Nephron (organoid): Measurements from ENCODE around the gene SHF.

ENCODE experiments used
- H3K27ac Mint-ChIP-seq, 3 experiments: 2 replicates each; pipeline ENCODE4 v1.8.0; 2020; ENCODE audit warnings: mixed read lengths in 3 of 3, mild to moderate bottlenecking in 2 of 3, moderate library complexity in 1 of 3
- H3K27me3 Mint-ChIP-seq: 2 replicates; pipeline ENCODE4 v1.8.0; 2021; ENCODE audit warnings: low read depth, mild to moderate bottlenecking, moderate library complexity, mixed read lengths
- H3K36me3 Mint-ChIP-seq: 2 replicates; pipeline ENCODE4 v1.8.0; 2020; ENCODE audit warnings: low read depth, mixed read lengths
- H3K4me1 Mint-ChIP-seq: 2 replicates; pipeline ENCODE4 v1.8.0; 2020; ENCODE audit warnings: mixed read lengths
- H3K4me3 Mint-ChIP-seq, 3 experiments: 2 replicates each; pipeline ENCODE4 v1.8.0; 2020; ENCODE audit warnings: mild to moderate bottlenecking in 3 of 3, mixed read lengths in 3 of 3, moderate library complexity in 2 of 3
- H3K9me3 Mint-ChIP-seq: 2 replicates; pipeline ENCODE4 v1.8.0; 2020; ENCODE audit warnings: mixed read lengths
- TF ChIP-seq, protein P1 (sequence below), 3 experiments: fragments of 200-600 bp; sonication (generic); IDR thresholded peaks; one replicate each; pipeline ENCODE4 v1.5.0; 2021; ENCODE audit warnings: antibody characterized with exemption in 3 of 3; ENCODE audit not compliant: unreplicated experiment in 3 of 3

The SHF gene

GRCh38 chr15:45187578-45187893, 230 bp downstream of the SHF start:
- TF ChIP-seq, protein P1, sequence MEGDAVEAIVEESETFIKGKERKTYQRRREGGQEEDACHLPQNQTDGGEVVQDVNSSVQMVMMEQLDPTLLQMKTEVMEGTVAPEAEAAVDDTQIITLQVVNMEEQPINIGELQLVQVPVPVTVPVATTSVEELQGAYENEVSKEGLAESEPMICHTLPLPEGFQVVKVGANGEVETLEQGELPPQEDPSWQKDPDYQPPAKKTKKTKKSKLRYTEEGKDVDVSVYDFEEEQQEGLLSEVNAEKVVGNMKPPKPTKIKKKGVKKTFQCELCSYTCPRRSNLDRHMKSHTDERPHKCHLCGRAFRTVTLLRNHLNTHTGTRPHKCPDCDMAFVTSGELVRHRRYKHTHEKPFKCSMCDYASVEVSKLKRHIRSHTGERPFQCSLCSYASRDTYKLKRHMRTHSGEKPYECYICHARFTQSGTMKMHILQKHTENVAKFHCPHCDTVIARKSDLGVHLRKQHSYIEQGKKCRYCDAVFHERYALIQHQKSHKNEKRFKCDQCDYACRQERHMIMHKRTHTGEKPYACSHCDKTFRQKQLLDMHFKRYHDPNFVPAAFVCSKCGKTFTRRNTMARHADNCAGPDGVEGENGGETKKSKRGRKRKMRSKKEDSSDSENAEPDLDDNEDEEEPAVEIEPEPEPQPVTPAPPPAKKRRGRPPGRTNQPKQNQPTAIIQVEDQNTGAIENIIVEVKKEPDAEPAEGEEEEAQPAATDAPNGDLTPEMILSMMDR (IDR thresholded peaks at IDR 0.05; ENCODE audit: unreplicated experiment in 3 of 3): no peak
- peak overlapping the region in 1 of 3 experiments; percentile 99 for H3K4me3 Mint-ChIP-seq
- H3K36me3 Mint-ChIP-seq: no peaks in the 10 kb centered on the region
- no peak overlapping the region for H3K27ac Mint-ChIP-seq
- H3K9me3 Mint-ChIP-seq: no peaks in the 10 kb centered on the region
- peaks cover 7% of the 10 kb centered on the region for H3K27me3 Mint-ChIP-seq
- peaks cover 37% of the 10 kb centered on the region for H3K4me1 Mint-ChIP-seq

DNA sequence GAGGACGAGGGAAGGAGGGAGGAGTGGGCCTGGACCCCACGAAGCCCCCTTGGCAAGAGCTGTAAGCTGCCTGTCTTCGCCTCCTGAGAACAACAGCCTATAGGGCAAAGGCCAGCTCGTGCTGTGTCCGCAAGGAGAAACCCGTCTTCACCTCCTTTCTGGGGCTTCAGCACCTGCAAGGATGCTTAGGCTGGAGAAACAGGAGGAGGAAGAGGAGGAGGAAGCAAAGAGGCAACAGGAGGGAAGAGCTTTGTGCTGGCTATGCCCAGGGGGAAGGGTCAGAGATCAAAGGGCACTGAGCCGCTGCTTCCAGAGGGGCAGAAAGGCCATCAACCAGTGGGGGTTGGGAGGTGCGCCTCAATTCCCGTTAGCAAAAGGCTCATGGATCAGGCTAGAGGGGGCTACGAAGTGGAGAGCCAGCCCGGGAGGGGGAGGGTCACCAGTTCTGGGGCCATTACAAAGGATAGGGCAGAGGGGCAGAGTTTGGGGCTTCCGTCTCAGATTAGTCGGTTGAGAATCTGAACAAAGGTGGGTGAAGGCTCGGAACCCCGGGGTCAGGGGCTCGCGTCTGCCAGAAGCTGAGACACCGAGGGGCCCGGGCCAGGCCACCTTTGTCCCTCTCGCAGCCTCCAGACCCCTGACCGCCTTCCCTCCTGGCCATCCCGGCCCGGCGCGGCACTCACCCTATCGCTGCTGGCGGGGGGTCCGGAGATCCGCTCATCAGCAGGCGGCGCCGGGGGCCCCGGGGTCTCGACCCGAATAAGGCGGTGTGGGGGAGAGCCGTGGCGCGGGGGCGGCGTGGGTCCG, 792 bp downstream of the SHF start:
- peak overlapping the region; percentile 72 to 85 (median 82) for H3K27ac Mint-ChIP-seq
- peak overlapping the region; percentile 93 to 99 (median 97) for H3K4me3 Mint-ChIP-seq
- peaks cover 7% of the 10 kb centered on the region for H3K27me3 Mint-ChIP-seq
- H3K4me1 Mint-ChIP-seq: peaks cover 41% of the 10 kb centered on the region
- TF ChIP-seq, protein P1 (IDR thresholded peaks at IDR 0.05; ENCODE audit: unreplicated experiment in 3 of 3): no peak
- H3K36me3 Mint-ChIP-seq: peaks cover 2% of the 10 kb centered on the region
- H3K9me3 Mint-ChIP-seq: no peaks in the 10 kb centered on the region

DNA sequence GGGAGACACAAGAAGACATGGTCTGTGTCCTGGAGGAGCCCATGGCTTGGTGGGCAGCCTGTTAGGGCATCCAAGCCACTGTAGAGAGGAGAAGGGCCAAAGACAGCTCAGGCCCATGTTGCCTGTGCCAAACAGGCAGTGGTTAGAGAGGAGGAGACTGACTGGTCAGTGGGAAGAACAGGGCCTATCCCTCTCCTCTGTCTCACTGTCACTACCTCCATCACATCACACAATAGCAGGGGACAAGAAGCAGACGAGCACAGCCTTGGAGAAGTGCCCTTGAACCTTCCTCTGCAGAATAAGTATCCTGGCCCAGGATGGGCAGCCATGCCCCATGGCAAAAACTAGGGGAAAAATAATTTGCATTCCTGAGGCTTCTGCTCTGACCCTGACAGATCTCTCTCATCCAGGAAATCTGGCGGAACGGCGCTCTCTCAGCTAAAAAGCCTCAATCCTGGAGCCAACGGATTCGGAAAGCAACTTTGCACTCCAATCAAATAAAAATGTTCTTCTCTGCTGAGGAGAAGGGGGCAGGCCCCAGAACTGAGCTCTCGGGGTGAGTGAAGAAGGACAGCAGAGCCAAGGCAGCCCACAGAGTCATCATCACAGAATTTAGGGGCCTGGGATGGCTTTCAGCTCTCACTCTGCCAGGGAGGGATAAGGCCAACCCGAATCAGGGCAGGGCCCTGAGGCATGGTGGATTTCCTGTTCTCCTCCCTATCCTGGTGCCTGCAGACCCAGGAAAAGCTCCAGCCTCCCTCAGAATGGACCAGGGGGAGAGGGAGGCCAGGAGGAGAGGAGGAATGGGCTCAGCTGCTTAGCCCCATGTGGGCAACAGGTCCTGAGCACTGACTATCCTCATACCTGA, 1.6 kb downstream of the SHF start:
- Mint-ChIP-seq H3K9me3 (no peaks in the 10 kb centered on the region), H3K27me3 (peaks cover 6% of the 10 kb centered on the region), H3K4me3 (peak overlapping the region; percentile 93 to 99 (median 97)), H3K4me1 (peaks cover 48% of the 10 kb centered on the region), H3K27ac (peak overlapping the region; percentile 40 to 72 (median 60)), H3K36me3 (peaks cover 4% of the 10 kb centered on the region)
- TF ChIP-seq, protein P1 (IDR thresholded peaks at IDR 0.05; ENCODE audit: unreplicated experiment in 3 of 3): no peak

DNA sequence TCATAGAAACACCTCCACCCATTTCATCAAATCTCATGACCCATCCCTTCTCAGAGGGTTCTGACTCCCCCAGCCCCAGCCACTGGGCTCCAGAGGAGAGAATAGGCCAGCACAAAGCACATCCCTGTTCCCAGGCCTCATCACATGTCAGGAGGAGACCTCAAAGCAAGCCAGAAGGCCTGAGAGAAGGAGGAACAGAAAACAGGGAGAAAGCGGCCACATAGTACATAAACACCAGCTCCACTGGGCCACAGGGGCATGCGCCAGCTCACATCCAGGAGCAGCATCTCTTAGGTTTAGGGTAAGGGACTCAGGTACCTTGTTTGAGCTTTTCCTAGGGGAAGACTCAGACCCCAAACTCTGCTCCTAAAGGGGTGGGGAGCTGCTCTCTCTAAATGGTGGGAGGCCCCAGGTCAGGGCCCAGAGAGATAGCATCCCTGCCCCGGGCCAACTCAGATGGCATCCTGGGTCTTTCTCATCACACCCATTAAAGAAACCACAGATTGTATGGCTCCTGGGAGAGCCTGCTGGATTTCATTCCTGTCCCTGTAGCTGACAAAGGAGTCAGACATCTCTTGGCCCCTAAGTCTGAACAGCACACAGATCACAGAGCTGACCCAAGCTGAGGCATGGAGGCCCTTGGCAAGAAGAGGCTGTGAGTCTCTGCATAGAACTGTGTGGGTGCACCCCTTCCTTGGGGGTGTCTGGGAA, 2.5 kb downstream of the SHF start:
- H3K36me3 Mint-ChIP-seq: peaks cover 9% of the 10 kb centered on the region
- TF ChIP-seq, protein P1 (IDR thresholded peaks at IDR 0.05; ENCODE audit: unreplicated experiment in 3 of 3): no peak

DNA sequence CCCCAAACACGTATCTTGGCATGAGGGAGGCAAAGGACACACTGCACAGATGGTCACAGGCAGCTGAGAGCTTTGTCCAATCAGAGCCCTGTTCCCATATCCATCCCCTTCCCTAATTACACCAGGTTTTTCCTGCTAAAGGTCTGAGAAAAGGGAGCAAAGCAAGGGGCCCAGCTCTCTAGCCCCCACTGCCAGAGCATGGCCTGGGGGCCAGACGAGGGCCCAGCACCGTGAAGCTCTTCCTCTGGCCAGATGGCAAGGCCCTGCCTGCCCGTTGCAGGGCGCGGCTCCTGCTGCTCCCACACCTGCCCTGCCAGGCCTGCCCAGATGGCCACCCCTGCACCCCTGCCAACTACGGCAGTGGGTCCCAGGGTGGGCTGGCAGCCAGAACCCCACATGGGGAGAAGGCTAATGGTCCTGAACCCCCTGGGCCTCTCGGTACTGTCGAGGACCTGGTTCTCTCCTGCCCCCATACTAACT, 3.2 kb downstream of the SHF start:
- Mint-ChIP-seq H3K4me1 (peaks cover 56% of the 10 kb centered on the region), H3K4me3 (peak overlapping the region in 2 of 3 experiments; percentile 72 to 93), H3K36me3 (peaks cover 13% of the 10 kb centered on the region), H3K27ac (peak overlapping the region in 1 of 3 experiments; percentile 72), H3K9me3 (no peaks in the 10 kb centered on the region), H3K27me3 (no peaks in the 10 kb centered on the region)
- TF ChIP-seq, protein P1 (IDR thresholded peaks at IDR 0.05; ENCODE audit: unreplicated experiment in 3 of 3): no peak

More for the DNA sequence above, 2.5 kb downstream of the SHF start:
- Mint-ChIP-seq H3K4me1 (peaks cover 51% of the 10 kb centered on the region), H3K27ac (peak overlapping the region in 2 of 3 experiments; percentile 60 to 72), H3K4me3 (peak overlapping the region; percentile 93 to 99 (median 97)), H3K27me3 (no peaks in the 10 kb centered on the region), H3K9me3 (no peaks in the 10 kb centered on the region)
